ENCODE measurements around the gene STAB2.

GRCh38 chr12:103769240-103769945, 182.3 kb downstream of the STAB2 start:
- TF ChIP-seq, protein P1, sequence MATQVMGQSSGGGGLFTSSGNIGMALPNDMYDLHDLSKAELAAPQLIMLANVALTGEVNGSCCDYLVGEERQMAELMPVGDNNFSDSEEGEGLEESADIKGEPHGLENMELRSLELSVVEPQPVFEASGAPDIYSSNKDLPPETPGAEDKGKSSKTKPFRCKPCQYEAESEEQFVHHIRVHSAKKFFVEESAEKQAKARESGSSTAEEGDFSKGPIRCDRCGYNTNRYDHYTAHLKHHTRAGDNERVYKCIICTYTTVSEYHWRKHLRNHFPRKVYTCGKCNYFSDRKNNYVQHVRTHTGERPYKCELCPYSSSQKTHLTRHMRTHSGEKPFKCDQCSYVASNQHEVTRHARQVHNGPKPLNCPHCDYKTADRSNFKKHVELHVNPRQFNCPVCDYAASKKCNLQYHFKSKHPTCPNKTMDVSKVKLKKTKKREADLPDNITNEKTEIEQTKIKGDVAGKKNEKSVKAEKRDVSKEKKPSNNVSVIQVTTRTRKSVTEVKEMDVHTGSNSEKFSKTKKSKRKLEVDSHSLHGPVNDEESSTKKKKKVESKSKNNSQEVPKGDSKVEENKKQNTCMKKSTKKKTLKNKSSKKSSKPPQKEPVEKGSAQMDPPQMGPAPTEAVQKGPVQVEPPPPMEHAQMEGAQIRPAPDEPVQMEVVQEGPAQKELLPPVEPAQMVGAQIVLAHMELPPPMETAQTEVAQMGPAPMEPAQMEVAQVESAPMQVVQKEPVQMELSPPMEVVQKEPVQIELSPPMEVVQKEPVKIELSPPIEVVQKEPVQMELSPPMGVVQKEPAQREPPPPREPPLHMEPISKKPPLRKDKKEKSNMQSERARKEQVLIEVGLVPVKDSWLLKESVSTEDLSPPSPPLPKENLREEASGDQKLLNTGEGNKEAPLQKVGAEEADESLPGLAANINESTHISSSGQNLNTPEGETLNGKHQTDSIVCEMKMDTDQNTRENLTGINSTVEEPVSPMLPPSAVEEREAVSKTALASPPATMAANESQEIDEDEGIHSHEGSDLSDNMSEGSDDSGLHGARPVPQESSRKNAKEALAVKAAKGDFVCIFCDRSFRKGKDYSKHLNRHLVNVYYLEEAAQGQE (IDR thresholded peaks at IDR 0.05; ENCODE audit: insufficient read depth in 1 of 2, low read depth in 2 of 2, low read length in 2 of 2): no peak
- TF ChIP-seq POLR2AphosphoS5 (IDR thresholded peaks at IDR 0.05; ENCODE audit: low read depth, low read length): no peak
- TF ChIP-seq SIN3A (IDR thresholded peaks at IDR 0.05; ENCODE audit: borderline replicate concordance, insufficient read depth, low read length): no peak
- no peak for TF ChIP-seq TAF1 (IDR thresholded peaks at IDR 0.05; ENCODE audit: borderline replicate concordance, insufficient read depth, low read length)
